ENCODE measurements around the gene PAM.

PAM gene

DNA sequence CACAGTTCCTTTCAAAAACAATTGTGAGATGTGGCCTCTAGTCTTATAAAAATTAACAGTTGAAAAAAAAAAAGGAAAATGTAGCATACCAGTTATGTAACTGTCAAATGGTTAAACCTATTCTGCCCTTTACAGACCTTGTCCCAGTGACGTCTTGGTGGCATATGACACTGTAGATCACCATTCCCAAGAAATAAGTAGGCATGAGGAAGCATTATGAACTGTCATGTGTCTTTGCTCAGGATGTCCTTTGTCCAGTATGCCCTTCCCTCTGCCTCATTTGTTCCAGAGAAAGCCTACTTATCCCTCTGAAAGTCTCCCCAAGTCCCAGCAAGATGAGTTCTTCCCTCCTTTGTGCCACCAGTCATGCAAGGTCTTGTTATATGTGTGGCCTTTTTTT is 63.2 kb downstream of the PAM start:
- no peaks in the 10 kb centered on the region for H3K36me3 ChIP-seq (ENCODE audit: control insufficient read depth, insufficient read depth, low read length)
- H3K4me3 ChIP-seq (replicated peaks; ENCODE audit: low read depth, low read length) = no peak overlapping the region
- no peak for TF ChIP-seq CTCF (IDR thresholded peaks at IDR 0.05; ENCODE audit: insufficient read depth, low read length, poor library complexity, severe bottlenecking)
- DNase-seq (ENCODE audit: extremely low read depth, insufficient read length) = no peak
- no peaks in the 10 kb centered on the region for H3K27me3 ChIP-seq (replicated peaks; ENCODE audit: control insufficient read depth, insufficient read depth, low read length)

DNA sequence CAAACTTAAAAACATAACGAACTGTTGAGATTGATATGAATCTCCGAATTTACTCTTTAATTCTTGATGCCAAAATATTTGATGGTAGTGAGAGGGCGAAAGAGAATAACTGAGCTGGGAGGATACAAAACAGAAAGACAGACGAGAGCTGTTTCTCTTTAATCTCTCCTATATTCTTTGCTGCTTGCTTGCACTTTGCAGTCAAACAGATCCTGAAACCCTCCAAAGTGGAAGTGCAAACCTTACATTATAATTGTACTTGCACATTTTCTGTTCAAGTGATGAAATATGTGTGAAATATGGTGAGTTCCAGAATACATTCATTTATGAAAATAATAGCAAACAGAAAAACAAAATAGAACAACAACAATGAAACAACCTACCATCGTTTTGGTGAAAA is 63.8 kb downstream of the PAM start:
- no peaks in the 10 kb centered on the region for H3K36me3 ChIP-seq (ENCODE audit: control insufficient read depth, insufficient read depth, low read length)
- DNase-seq (ENCODE audit: extremely low read depth, insufficient read length) = peak; percentile 3
- no peak overlapping the region for H3K4me3 ChIP-seq (replicated peaks; ENCODE audit: low read depth, low read length)
- TF ChIP-seq CTCF (IDR thresholded peaks at IDR 0.05; ENCODE audit: insufficient read depth, low read length, poor library complexity, severe bottlenecking) = no peak
- no peaks in the 10 kb centered on the region for H3K27me3 ChIP-seq (replicated peaks; ENCODE audit: control insufficient read depth, insufficient read depth, low read length)

- no peak overlapping the region for H3K4me3 ChIP-seq (replicated peaks; ENCODE audit: low read depth, low read length)
- H3K36me3 ChIP-seq (ENCODE audit: control insufficient read depth, insufficient read depth, low read length) = no peaks in the 10 kb centered on the region
- no peak for TF ChIP-seq CTCF (IDR thresholded peaks at IDR 0.05; ENCODE audit: insufficient read depth, low read length, poor library complexity, severe bottlenecking)
- H3K27me3 ChIP-seq (replicated peaks; ENCODE audit: control insufficient read depth, insufficient read depth, low read length) = no peaks in the 10 kb centered on the region
- DNase-seq (ENCODE audit: extremely low read depth, insufficient read length) = no peak
Observed at GRCh38 chr5:102819634-102820033, 64.5 kb downstream of the PAM start.

DNA sequence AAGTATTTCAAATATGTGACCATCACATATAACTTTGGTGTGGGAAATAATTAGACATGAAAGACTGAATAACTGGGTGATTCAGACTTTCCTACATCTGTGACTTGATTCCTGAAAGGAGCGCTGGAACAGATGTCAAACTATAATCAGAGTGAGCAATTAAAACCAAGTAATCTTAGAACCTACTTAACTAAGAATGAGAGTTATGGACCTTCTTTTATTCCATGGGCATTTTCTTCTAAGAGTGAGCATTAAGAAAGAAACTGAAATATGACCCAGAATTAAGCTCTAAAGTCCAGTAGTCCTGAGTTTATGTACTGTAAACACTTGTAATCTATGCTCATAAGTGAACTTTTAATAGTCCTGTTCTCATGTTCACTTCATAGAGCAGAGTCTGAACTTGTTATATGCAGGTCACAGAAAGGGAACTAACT is 68.4 kb downstream of the PAM start:
- H3K27me3 ChIP-seq (replicated peaks; ENCODE audit: control insufficient read depth, insufficient read depth, low read length) = no peaks in the 10 kb centered on the region
- DNase-seq (ENCODE audit: extremely low read depth, insufficient read length) = no peak
- TF ChIP-seq CTCF (IDR thresholded peaks at IDR 0.05; ENCODE audit: insufficient read depth, low read length, poor library complexity, severe bottlenecking) = no peak
- no peak overlapping the region for H3K4me3 ChIP-seq (replicated peaks; ENCODE audit: low read depth, low read length)
- no peaks in the 10 kb centered on the region for H3K36me3 ChIP-seq (ENCODE audit: control insufficient read depth, insufficient read depth, low read length)

DNA sequence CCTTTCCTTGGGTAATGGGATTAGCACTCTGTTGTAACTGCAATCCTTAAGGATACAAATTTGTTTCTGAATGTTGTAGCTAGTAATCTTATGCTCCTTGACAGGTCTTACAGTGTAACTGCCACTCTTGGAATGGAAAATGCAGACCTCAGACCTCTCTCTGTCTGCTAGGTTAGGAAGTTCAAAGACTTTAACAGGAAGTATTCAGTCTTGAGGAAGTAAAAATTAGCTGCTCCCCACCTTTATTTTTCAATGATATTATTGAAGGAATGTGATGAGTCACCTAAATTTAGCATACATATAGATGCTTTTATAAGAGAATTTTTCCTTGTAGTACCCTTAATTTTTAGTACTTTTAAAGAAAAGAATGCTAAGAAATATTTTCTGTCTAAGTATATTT is 71.5 kb downstream of the PAM start:
- H3K36me3 ChIP-seq (ENCODE audit: control insufficient read depth, insufficient read depth, low read length) = no peaks in the 10 kb centered on the region
- H3K27me3 ChIP-seq (replicated peaks; ENCODE audit: control insufficient read depth, insufficient read depth, low read length) = no peaks in the 10 kb centered on the region
- TF ChIP-seq CTCF (IDR thresholded peaks at IDR 0.05; ENCODE audit: insufficient read depth, low read length, poor library complexity, severe bottlenecking) = no peak
- no peak overlapping the region for H3K4me3 ChIP-seq (replicated peaks; ENCODE audit: low read depth, low read length)
- no peak for DNase-seq (ENCODE audit: extremely low read depth, insufficient read length)

DNA sequence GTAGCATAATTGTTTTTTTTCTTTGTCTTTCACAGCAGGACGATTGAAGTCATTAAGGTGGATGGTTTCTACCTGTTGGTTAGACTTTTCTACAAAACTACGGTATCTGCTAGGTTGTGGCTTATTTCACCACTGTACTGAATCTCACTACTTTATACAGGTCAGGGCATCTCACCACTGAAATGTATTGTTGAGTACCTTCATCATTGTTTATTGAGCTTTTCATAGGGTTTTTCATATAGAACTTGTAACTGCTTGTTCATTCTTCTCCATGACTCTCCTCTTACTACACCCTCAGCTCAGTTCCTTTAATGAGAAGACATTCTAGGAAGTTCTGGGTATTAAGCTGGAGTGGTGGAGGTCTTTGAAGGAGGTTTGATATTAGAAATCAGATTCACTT is 75.1 kb downstream of the PAM start:
- no peak for TF ChIP-seq CTCF (IDR thresholded peaks at IDR 0.05; ENCODE audit: insufficient read depth, low read length, poor library complexity, severe bottlenecking)
- H3K4me3 ChIP-seq (replicated peaks; ENCODE audit: low read depth, low read length) = no peak overlapping the region
- no peaks in the 10 kb centered on the region for H3K36me3 ChIP-seq (ENCODE audit: control insufficient read depth, insufficient read depth, low read length)
- H3K27me3 ChIP-seq (replicated peaks; ENCODE audit: control insufficient read depth, insufficient read depth, low read length) = no peaks in the 10 kb centered on the region
- DNase-seq (ENCODE audit: extremely low read depth, insufficient read length) = no peak
